HepG2 (cell line): ENCODE results near the gene ADGRF5.

ENCODE experiments used
- BCL6 ChIP-seq: IDR thresholded peaks from 2 replicates; pipeline ENCODE4 v1.6.1; 2016; ENCODE audit warnings: missing genetic modification reagents, missing compliant biosample characterization
- EHMT2 ChIP-seq: fragments of 200-600 bp; sonication (generic); IDR thresholded peaks from 2 replicates; pipeline ENCODE4 v1.7.0; 2017; ENCODE audit warnings: antibody characterized with exemption, low read depth, low read length, borderline replicate concordance
- JUND ChIP-seq: sonication (generic); formaldehyde crosslinking; IDR thresholded peaks from 2 replicates; pipeline ENCODE4 v1.8.0; 2022; ENCODE audit warnings: mild to moderate bottlenecking, missing genetic modification reagents
- MXI1 ChIP-seq: IDR thresholded peaks from 3 replicates; pipeline ENCODE4 v1.6.1; 2012; ENCODE audit warnings: low read depth, low read length, inconsistent platforms, borderline replicate concordance
- YY1 ChIP-seq: IDR thresholded peaks from 2 replicates; pipeline ENCODE4 v1.6.1; 2011; ENCODE audit warnings: low read length, low read depth, moderate library complexity, mild to moderate bottlenecking; ENCODE audit not compliant: insufficient read depth, insufficient replicate concordance
- ZKSCAN8 ChIP-seq: IDR thresholded peaks from 2 replicates; pipeline ENCODE4 v1.6.1; 2016; ENCODE audit warnings: borderline replicate concordance, missing genetic modification reagents, missing compliant biosample characterization
- ZNF543 ChIP-seq: sonication (generic); formaldehyde crosslinking; IDR thresholded peaks from 2 replicates; pipeline ENCODE4 v1.4.0; 2020; ENCODE audit warnings: mild to moderate bottlenecking, missing genetic modification reagents
- ZNF558 ChIP-seq: sonication (generic); formaldehyde crosslinking; IDR thresholded peaks from 2 replicates; pipeline ENCODE4 v1.9.0; 2022; ENCODE audit warnings: mild to moderate bottlenecking, missing genetic modification reagents, borderline replicate concordance
- TF ChIP-seq, protein P1 (sequence below): IDR thresholded peaks from 2 replicates; pipeline ENCODE4 v1.6.1; 2016; ENCODE audit warnings: missing compliant biosample characterization, missing genetic modification reagents, borderline replicate concordance
- TF ChIP-seq, protein P2 (sequence below): sonication (generic); formaldehyde crosslinking; IDR thresholded peaks from 2 replicates; pipeline ENCODE4 v1.4.0; 2020; ENCODE audit warnings: missing genetic modification reagents, borderline replicate concordance
- TF ChIP-seq, protein P3 (sequence below): sonication (generic); formaldehyde crosslinking; IDR thresholded peaks from 2 replicates; pipeline ENCODE4 v1.4.0; 2020; ENCODE audit warnings: missing genetic modification reagents

GRCh38 chr6:46899659-46900058, 22.1 kb downstream of the ADGRF5 start:
- TF ChIP-seq YY1 = no peak
- TF ChIP-seq, protein P1, sequence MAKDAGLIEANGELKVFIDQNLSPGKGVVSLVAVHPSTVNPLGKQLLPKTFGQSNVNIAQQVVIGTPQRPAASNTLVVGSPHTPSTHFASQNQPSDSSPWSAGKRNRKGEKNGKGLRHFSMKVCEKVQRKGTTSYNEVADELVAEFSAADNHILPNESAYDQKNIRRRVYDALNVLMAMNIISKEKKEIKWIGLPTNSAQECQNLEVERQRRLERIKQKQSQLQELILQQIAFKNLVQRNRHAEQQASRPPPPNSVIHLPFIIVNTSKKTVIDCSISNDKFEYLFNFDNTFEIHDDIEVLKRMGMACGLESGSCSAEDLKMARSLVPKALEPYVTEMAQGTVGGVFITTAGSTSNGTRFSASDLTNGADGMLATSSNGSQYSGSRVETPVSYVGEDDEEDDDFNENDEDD (CRISPR knock-in tag) = no peak
- no peak for TF ChIP-seq MXI1
- TF ChIP-seq BCL6 (CRISPR knock-in tag) = no peak
- no peak for TF ChIP-seq ZNF543 (CRISPR knock-in tag)
- TF ChIP-seq, protein P2, sequence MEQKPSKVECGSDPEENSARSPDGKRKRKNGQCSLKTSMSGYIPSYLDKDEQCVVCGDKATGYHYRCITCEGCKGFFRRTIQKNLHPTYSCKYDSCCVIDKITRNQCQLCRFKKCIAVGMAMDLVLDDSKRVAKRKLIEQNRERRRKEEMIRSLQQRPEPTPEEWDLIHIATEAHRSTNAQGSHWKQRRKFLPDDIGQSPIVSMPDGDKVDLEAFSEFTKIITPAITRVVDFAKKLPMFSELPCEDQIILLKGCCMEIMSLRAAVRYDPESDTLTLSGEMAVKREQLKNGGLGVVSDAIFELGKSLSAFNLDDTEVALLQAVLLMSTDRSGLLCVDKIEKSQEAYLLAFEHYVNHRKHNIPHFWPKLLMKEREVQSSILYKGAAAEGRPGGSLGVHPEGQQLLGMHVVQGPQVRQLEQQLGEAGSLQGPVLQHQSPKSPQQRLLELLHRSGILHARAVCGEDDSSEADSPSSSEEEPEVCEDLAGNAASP (CRISPR knock-in tag) = no peak
- TF ChIP-seq, protein P3, sequence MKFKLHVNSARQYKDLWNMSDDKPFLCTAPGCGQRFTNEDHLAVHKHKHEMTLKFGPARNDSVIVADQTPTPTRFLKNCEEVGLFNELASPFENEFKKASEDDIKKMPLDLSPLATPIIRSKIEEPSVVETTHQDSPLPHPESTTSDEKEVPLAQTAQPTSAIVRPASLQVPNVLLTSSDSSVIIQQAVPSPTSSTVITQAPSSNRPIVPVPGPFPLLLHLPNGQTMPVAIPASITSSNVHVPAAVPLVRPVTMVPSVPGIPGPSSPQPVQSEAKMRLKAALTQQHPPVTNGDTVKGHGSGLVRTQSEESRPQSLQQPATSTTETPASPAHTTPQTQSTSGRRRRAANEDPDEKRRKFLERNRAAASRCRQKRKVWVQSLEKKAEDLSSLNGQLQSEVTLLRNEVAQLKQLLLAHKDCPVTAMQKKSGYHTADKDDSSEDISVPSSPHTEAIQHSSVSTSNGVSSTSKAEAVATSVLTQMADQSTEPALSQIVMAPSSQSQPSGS = no peak
- no peak for TF ChIP-seq JUND
- TF ChIP-seq EHMT2 = no peak
- TF ChIP-seq ZKSCAN8 = no peak
- no peak for TF ChIP-seq ZNF558 (CRISPR knock-in tag)
